Tibial artery (tissue), 4 donors: ENCODE data around the gene CFAP73.

Source experiments
- DNase-seq, 2 donors: peaks; one replicate each; pipeline ENCODE4 v3.0.0-alpha.2; 2019
- H3K27ac ChIP-seq, 2 donors: fragments of 200-600 bp; sonication (generic) in 1 of 2; 1 replicate in 1 of 2; 2 replicates in 1 of 2; pipeline ENCODE4 v1.5.1; 2018 to 2019; ENCODE audit warnings: mild to moderate bottlenecking in 1 of 2
- H3K27me3 ChIP-seq, 2 donors: fragments of 200-600 bp; sonication (generic) in 1 of 2; one replicate each; pipeline versions ENCODE4 v1.5.1 to v1.6.0; 2016 to 2019
- H3K36me3 ChIP-seq, 3 donors: fragments of 200-600 bp; sonication (generic) in 2 of 3; one replicate each; pipeline ENCODE4 v1.5.1; 2016 to 2019; ENCODE audit warnings: mild to moderate bottlenecking in 2 of 3
- H3K4me1 ChIP-seq, 4 donors: fragments of 200-600 bp; sonication (generic) in 2 of 4; 1 replicate in 3 of 4; 2 replicates in 1 of 4; pipeline ENCODE4 v1.5.1; 2016 to 2019
- H3K4me3 ChIP-seq, 2 donors: fragments of 200-600 bp; sonication (generic) in 1 of 2; 1 replicate in 1 of 2; 2 replicates in 1 of 2; pipeline ENCODE4 v1.5.1; 2018 to 2019; ENCODE audit warnings: mild to moderate bottlenecking in 2 of 2
- H3K9me3 ChIP-seq, 3 donors: fragments of 200-600 bp; sonication (generic) in 1 of 3; one replicate each; pipeline ENCODE4 v1.5.1; 2016 to 2019
- CTCF ChIP-seq, 2 experiments: fragments of 200-600 bp in 1 of 2; fragments of 450-650 bp in 1 of 2; IDR thresholded peaks; one replicate each; pipeline ENCODE4 v1.5.1; 2017 to 2019; ENCODE audit warnings: antibody characterized with exemption in 2 of 2, mild to moderate bottlenecking in 1 of 2, moderate library complexity in 1 of 2
- intact Hi-C: fragments of 100-400 bp; cut with DNase I; formaldehyde crosslinking; loops from one replicate; pipeline ENCODE4 v1.15.0; 2023; ENCODE audit warnings: low total_unique reads

The CFAP73 gene

GRCh38 chr12:113184900-113185179 lies 35.3 kb downstream of the CFAP73 start:
- Histone ChIP-seq H3K9me3 (no peaks in the 10 kb centered on the region), H3K4me3 (peak overlapping the region; percentile 87 to 96), H3K27ac (peak overlapping the region; percentile 97 to 98), H3K36me3 (peaks cover 12 to 31% (median 12%) of the 10 kb centered on the region in 3 donors), H3K4me1 (peaks cover 0 to 33% (median 24%) of the 10 kb centered on the region in 4 donors), H3K27me3 (no peaks in the 10 kb centered on the region)
- intact Hi-C loops = no loop called here
- DNase-seq = peak; percentile 89 to 93
- no peak for TF ChIP-seq CTCF (IDR thresholded peaks at IDR 0.05)

- H3K36me3 ChIP-seq = peaks cover 6 to 26% (median 7%) of the 10 kb centered on the region in 3 donors
- peak; percentile 65 to 86 for DNase-seq
- no peaks in the 10 kb centered on the region for H3K9me3 ChIP-seq
- peak within 1 kb of the TSS; percentile 87 to 96 for H3K4me3 ChIP-seq
- H3K27ac ChIP-seq = peak within 1 kb of the TSS; percentile 97 to 98
- peak in 1 of 2 experiments; percentile 18 for TF ChIP-seq CTCF (IDR thresholded peaks at IDR 0.05)
- no peaks in the 10 kb centered on the region for H3K27me3 ChIP-seq
- intact Hi-C loops = no loop called here
- peaks cover 0 to 33% (median 24%) of the 10 kb centered on the region in 4 donors for H3K4me1 ChIP-seq
Observed at GRCh38 chr12:113185180-113186032, 35.9 kb downstream of the CFAP73 start, which contains the start of the genes DDX54 and RITA1. DDX54 (minus strand) TSS chr12:113185478; CDS start chr12:113185451, 27 bp downstream. RITA1 (plus strand) TSS chr12:113185721; CDS start chr12:113186747, 1,026 bp downstream.

GRCh38 chr12:113186033-113186365 lies 36.5 kb downstream of the CFAP73 start:
- TF ChIP-seq CTCF (IDR thresholded peaks at IDR 0.05) = no peak
- no peak for DNase-seq
- Histone ChIP-seq H3K9me3 (no peaks in the 10 kb centered on the region), H3K36me3 (peaks cover under 1 to 26% (median 1%) of the 10 kb centered on the region in 3 donors), H3K27me3 (no peaks in the 10 kb centered on the region), H3K4me1 (peaks cover 0 to 33% (median 24%) of the 10 kb centered on the region in 4 donors), H3K27ac (peak overlapping the region; percentile 97 to 98), H3K4me3 (peak overlapping the region; percentile 87 to 96)
- intact Hi-C loops = no loop called here

GRCh38 chr12:113186666-113187325 lies 37.3 kb downstream of the CFAP73 start:
- Histone ChIP-seq H3K9me3 (no peaks in the 10 kb centered on the region), H3K27me3 (no peaks in the 10 kb centered on the region), H3K4me1 (peaks cover 0 to 33% (median 24%) of the 10 kb centered on the region in 4 donors), H3K27ac (peak overlapping the region; percentile 37 to 97), H3K36me3 (peaks cover 5 to 26% (median 6%) of the 10 kb centered on the region in 3 donors), H3K4me3 (peak overlapping the region; percentile 87 to 96)
- intact Hi-C loops = no loop called here
- DNase-seq = no peak
- no peak for TF ChIP-seq CTCF (IDR thresholded peaks at IDR 0.05)

- no peak for TF ChIP-seq CTCF (IDR thresholded peaks at IDR 0.05)
- Histone ChIP-seq H3K9me3 (no peaks in the 10 kb centered on the region), H3K27me3 (no peaks in the 10 kb centered on the region), H3K27ac (no peak overlapping the region), H3K36me3 (peaks cover 6 to 30% (median 7%) of the 10 kb centered on the region in 3 donors), H3K4me3 (no peak overlapping the region), H3K4me1 (peaks cover 0 to 32% (median 24%) of the 10 kb centered on the region in 4 donors)
- DNase-seq = no peak
- intact Hi-C loops = no loop called here
Observed at GRCh38 chr12:113189361-113189760, 39.8 kb downstream of the CFAP73 start.
